8988T (cell line): ENCODE data around the gene AGPAT3.
A peak's percentile ranks its signal among the peaks of the same experiment; 100 is the strongest.
"Not testable (repeated sequence)": the region's sequence is repeated elsewhere in the genome, so short reads cannot be mapped to it uniquely, and the experiment has no call there.

ENCODE experiments used
- DNase-seq: peaks from one replicate; pipeline ENCODE4 v3.0.0; 2011

Gene AGPAT3

DNA sequence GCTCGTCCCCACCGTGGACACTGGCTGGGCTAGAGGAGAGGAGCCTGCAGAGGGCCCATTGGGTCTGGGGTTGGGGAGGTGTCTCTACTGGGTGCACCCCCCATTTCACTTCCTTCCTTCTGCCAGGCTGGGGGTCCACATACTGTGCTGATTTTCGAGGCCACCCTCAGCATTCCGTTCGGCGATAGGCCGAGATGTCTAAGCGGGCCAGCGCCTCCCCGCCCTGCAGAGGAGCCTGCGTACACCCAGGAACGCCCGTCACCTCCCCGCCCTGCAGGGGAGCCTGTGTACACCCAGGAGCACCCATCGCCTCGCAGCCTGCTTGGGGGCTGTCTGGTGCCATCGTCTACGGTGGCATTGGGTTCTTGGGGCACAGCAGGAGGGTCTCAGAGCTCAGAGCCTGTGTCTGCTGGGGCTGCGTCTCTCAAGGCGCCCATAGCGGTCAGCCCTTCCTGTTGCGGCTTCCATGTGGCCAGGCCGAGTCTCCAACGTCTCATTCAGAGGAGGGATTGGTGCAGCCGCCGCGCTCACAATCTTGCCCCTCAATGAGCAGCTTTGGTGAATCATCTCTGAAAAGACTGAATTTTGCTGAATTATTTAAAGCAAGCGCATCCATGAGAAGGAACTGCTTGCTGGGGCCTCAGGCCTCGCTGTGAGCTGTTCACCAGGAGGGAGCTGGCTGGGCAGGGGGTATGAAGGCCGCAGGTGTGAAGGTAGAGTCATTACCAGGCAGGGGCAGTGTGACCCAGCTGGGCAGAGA lies 30.7 kb upstream of the AGPAT3 start:
- no peak for DNase-seq

DNA sequence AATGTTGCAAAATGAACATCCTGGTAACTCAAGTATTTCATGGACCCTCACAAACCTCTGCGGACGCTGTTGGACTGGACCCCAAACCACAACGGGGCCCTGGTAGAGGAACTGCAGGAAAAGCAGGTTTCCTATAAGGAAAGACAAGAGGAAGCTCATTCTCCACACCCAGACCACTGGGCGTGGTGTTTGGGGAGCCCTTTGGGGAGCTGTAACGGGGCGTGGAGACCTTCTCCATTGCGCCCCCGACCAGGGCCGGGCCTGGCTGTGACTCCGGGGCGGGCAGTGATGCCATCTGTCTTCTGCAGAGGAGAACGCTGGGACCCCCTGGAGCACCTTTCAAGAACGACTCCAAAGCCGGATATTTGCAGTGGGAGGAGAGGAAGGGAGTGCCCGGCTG lies 30.0 kb upstream of the AGPAT3 start:
- DNase-seq = no peak

DNA sequence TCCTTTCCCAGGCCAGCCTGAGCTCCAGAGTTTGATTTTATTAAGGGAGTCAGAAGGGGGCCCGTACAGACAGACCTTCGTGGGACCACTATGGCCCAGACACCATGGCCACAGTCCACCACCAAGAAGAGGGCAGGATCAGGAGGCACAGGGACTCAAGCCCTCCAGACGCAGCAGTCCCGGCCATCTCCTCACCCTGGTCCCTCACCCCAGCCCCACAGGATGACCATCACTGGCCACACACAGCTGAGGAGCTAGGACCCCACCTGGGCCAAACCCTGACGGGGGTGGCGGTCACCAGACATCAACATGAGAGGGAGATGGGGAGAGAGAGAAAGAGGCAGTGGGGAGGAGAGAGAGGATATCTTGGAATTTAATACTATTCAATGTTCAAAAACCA lies 29.2 kb upstream of the AGPAT3 start:
- no peak for DNase-seq

DNA sequence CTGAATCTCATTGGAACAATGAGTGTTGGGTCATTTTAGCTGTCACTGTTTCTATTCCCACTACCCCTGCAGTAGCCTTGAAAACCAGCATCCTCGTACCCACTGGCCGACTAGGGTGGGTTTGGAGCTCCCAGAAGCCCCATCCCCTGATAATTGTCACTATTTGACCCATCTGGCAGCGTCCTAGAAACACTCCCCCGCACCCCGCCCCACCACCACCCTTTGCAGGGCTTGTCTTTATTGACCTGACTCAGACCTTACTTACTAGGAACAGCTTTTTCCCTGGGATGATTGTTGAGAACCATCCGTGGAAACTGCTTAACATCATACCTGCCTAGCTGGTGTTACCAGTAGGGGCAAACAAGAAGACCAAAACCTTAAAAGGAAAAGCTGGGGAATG lies 28.4 kb upstream of the AGPAT3 start:
- no peak for DNase-seq

DNA sequence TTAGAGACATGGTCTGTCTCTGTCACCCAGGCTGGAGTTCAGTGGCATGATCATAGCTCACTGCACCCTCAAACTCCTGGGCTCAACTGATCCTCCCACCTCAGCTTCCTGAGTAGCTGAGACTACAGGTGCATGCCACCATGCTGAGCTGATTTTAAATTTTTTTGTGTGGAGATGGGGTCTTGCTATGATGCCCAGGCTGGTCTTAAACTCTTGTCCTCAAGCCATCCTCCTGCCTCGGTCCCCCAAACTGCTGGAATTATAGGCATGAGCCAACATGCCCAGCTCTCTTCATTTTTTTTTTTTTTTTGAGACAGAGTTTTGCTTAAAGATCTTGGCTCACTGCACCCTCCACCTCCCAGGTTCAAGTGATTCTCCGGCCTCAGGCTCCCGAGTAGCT lies 24.8 kb upstream of the AGPAT3 start:
- DNase-seq = no peak

DNA sequence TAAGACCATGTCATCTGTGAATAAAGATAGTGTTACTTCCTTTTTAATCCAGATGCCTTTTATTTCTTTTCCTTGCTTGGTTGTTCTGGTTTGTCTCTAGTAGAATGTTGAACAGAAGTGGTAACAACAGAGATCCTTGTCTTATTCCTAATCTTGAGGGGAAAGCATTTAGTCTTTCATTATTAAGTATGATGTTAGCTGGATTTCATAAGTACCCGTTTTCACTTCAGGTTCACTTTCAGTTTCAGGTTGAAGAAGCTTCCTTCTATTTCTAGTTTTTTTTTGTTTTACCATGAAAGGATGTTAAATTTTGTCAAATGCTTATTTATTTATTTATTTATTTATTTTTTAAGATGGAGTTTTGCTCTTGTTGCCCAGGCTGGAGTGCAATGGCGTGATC lies 22.3 kb upstream of the AGPAT3 start:
- DNase-seq = no peak

DNA sequence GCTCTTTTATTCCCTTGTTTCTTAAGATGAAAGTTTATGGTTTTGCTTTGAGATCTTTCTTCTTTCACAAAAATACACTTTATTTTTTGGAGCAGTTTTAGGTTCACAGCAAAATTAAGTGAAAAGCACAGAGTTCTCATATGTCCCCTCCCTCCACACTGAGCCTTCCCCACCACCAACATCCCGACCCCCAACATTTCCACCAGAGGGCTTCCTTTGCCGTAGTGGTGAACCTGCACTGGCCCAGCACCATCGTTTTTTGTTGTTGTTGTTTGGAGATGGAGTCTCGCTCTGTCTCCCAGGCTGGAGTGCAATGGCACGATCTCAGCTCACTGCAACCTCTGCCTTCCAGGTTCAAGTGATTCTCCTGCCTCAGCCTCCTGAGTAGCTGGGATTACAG lies 20.1 kb upstream of the AGPAT3 start:
- not testable (repeated sequence) for DNase-seq

DNA sequence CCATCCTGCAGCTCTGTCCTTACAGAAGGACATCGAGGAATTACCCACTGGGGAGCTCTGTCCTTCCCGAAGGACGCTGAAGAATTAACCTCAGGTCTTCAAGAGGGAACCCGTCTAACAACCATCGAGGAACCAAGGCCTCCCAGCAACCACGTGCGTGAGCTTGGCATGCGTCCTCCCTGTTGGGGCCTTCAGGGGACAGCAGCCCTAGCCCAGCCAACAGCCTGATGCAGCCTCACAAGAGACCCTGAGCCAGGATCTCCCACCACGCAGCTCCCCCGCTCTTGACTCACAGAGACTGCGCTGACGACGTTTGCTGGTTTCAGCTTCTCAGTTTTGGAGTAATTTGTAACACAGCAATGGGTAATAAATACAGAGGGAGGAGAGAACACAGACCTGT lies 19.6 kb upstream of the AGPAT3 start:
- no peak for DNase-seq

DNA sequence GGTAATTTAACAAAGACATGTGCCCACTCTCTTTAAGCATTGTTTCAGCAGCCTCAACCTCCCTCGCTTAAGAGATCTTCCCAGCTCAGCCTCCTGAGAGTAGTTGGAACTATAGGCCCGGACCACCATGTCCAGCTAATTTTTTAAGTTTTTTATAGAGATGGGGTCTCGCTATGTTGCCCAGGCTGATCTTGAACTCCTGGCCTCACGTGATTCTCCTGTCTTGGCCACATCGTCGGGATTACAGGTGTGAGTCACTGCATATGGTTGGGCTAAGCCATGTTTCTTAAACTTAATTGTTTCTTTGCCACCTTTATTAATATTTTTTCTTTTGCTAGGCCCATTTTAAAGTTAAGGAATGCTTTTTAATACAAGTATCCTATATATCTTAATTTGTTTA lies 18.6 kb upstream of the AGPAT3 start:
- no peak for DNase-seq

DNA sequence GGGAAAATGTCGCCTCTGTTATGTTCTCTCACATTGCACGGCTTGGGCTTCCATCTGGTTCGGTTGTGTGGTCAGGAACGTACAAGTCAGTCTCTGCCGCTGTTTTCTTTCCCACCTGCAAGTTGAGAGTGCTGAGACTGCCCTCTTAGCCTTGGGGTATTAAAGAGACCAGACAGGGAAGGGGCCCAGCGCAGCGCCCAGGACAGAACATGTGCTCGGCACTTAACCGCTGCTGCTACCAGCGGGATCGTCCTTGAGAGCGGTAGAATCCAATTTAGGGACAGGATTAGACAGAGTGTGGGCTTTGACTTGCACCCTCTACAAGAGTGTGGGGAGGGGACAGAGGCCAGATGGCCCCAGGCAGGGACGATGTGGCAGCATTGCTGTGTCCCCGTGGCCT lies 17.7 kb upstream of the AGPAT3 start:
- no peak for DNase-seq

DNA sequence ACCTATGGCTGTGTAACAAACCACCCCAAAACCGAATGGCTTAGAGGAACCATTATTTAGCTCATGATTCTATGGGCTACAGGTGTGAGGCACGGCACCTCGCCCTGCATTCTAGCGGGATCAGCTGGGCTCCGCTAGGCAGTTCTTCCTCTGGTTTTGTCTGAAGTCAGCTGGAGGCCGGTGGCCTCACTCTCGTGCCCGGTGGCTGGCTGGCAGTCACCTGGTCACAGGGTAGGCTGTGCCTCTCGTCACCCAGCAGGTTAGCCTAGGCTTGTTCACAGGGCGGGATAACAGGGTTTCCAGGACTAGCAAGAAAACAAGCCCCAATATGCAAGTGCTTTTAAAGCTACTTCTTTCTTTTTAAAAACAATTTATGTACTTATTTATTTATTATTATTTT lies 16.3 kb upstream of the AGPAT3 start:
- no peak for DNase-seq

DNA sequence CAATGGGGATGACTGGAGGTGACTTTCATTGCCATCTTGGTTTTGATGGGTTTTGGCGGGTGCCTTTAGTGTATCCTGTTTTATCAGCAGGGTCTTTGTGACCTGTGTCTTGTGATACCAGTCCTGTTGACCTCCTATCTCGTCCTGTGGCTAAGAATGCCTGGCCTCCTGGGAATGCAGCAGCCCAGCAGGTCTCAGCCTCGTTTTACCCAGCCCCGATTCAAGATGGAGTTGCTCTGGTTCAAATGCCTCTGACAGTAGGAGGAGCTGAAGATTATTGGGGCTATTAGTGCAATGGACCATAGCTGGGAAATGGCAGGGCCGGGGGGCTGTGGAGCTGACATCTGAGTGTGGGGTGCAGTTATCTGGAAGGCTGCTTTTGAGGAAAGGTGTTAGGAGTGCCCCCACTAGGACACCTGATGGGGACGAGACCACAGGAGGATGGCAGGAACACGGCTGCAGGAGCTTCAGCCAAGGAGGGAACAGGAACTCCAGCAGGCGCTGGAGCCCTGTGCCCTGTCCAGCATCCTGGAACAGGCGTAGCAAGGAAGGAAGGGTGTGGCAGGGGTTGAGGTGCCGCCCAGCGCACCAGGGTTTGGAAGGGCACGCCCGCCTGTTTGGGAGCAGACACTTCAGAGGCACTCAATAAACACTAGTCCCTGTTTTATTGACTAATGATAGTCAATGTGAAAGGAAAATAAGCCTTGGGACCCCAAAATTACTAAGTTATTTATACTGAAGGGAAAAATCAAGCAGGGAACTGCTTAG lies 15.3 kb upstream of the AGPAT3 start:
- no peak for DNase-seq

DNA sequence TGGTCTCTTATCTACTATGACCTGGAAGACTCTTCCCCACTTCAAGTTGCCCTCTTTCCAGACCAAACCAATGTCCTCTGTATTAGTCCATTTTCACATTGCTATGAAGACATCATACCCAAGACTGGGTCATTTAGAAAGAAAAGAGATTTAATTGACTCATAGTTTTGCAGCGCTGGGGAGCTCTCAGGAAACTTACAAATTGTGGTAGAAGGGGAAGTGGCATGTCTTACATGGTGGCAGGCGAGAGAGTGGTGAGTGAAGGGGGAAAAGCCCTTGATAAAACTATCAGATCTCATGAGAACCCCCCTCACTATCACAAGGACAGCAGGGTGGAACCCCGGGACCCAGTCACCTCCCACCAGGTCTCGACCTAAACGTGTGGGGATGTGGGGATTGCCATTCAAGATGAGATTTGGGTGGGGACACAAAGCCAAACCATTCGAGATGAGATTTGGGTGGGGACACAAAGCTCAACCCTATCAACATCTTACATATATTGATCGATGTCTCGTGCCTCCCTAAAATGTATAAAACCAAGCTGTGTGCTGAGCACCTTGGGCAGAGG lies 14.2 kb upstream of the AGPAT3 start:
- no peak for DNase-seq

DNA sequence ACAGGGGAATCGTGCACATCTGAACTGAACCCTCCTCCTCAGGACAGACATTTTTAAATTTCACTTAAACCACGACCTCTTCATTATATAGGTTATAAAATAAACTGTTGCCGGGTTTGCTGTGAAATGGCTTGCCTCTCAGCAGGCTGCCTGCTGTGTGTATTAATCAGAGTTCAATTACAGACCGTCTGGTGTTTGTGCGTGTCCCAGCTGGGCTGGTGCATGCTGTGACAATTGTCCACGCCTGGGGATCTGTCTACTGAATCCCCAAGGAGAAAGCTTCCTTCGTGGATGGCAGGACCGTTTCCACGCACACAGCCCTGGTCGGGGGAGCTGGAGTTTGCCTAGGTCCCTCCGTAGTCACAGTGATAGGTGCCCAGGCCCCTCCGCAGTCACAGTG lies 13.4 kb upstream of the AGPAT3 start:
- no peak for DNase-seq

DNA sequence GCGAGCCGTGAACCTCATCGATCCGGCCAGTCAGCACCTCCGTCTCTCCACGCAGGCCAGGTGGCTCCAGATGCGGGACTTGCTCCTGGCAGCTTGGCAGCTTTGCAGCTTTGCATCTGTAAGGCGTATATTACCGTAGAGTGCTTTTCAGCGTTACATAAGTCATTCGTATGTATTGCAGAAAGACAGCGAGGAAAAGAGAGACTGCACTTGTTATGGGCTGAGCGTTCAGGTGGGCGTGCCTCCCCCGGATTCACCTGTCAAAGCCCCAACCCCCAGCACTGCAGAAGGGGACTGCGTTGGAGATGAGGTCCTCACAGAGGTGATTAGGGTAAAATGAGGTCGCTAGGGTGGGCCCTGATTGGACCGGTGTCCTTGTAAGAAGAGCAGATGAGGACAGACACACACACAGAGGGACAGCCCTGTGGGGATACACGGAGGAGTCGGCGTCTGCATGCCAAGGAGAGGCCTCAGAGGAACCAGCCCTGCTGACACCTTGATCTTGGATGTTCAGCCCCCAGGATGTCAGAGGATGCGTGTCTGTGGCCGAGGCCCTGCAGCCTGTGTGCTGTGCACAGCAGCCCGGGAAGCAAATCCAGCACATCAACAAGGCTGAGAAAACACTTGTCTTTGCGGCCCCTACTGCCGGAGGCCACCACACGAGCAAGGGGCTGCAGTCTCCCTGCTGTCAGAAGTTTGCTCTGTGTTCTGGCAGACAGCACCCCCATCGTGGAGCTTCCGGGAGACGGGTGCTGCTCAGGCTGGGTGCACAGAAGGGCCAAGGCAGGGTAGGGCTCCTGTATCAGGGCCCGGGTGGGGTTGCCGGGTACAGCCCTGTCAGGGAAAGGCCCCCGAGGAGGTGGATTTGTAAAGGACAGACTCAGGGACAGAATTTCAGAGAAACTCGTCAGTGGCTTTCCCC lies 10.9 kb upstream of the AGPAT3 start:
- no peak for DNase-seq

DNA sequence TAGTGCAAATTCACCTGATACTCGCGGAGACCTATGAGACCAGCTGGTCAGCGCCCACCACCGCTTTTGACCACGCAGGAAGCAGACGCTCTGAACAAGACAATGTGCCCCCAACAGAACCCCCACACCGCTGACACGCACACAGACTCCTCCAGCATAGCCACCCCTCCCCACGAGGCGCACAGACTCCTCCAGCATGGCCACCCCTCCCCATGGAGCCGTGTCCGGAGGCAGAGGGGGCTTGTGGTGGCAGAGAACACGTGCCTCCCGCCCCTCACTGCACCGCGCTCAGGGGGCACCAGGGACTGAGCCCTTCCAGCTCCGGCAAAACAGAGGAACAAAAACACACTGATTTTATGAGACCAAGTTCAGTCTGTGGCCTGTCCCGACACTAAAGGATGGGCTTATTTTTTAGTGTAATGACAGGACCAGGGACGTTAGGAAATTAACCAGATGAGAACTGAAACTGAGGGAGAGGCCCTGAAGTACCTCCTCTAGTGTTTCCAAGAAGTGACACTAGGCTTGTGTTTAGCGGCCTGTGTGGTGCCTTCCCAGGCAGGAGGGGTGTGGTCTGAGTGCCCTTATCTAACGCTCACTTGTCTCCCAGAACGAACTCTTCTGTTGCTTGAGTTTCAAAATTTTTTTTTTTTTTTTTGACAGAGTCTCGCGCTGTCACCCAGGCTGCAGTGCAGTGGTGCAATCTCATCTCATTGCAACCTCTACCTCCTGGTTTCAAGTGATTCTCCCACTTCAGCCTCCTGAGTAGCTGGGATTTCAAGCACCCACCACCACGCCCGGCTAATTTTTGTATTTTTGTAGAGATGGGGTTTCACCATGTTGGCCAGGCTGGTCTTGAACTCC lies 10.0 kb upstream of the AGPAT3 start:
- DNase-seq = no peak

DNA sequence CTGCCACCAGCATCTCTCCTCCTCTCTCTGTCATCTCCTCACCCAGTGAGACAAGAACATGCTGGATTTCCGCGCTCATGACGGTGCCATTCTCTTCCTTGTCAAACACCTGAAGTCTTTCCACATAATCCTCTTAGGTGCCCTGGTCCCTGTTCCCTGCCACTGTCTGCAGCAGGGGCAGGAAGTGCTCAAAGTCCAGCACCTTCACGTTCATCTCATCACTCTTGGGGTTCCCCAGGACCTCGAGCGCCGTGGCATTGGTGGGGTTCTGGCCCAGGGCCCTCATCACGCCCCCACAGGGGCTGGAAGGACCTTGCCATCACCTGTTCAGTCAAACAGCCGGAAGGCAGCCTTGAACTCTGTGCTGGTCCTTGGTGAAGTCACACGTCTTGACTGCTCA lies 9.1 kb upstream of the AGPAT3 start:
- DNase-seq = no peak

DNA sequence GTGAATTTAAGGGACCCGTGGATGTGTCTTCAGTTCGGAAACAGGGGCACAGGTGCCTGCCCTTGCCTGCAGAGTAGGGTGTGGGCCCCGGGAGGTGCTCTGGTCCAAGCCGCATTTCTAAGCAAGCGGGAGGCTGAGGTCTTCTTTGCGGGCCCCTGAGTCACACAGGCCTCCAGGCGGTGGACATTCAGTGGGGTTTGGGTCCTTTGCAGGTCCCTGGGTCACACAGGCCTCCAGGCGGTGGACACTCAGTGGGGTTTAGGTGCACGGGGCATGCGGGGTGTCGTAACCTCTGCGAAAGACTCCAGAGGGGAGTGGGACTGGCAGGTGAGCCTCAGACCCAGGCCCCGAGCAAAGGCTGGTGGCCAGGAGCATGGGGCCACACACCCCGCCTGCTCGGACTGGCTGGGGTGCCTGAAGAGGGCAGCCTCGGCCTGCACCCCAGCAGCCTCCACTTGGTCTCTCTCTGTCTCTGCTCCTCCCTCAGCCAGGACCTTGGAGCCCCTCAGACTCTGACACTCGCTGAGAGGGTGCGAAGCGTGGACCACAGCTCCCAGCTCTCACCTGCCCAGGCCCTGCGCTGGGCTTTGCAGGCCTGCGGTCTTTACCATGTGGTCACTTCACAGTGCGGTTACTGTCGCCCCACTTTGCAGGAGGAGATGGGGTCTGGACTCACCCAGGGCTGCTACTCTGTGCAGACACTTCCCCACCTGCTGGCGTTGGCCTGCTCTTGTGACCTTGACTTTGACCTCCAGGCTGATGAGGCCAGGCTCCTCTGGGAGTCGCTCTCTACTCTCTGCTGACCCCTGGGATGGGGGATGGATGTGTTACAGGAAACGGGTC lies 6.0 kb upstream of the AGPAT3 start:
- DNase-seq = no peak

DNA sequence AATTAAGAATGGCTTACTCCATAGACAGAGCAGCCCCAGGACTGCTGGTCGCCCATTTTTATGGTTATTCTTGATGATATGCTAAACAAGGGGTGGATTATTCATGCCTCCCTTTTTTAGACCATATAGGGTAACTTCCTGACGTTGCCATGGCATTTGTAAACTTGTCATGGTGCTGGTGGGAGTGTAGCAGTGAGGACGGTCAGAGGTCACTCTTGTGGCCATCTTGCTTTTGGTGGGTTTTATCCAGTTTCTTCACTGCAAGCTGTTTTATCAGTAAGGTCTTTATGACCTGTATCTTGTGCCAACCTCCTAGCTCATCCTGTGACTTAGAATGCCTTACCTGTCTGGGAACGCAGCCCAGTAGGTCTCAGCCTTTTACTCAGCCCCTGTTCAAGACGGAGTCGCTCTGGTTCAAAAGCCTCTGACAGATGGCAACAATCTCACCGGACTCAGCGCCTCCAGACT lies 5.2 kb upstream of the AGPAT3 start:
- no peak for DNase-seq

DNA sequence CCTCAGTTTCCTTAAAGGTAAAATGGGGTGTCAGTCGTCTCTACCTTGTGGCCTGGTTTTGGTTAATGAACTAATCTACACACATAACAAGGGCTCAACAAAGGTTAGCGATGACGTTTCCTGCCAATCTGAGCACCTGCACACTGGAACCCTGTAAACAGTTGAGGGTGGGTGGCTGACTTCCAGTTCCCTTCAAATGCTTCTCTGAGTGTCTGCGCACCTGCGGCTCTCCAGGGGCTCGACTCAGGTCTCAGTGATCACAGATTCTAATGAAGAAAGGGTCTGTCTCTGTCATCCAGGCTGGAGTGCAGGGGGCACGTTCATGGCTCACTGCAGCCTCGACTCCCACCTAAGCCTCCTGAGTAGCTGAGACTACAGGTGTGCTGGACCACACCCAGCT lies 3.3 kb upstream of the AGPAT3 start:
- DNase-seq = no peak

DNA sequence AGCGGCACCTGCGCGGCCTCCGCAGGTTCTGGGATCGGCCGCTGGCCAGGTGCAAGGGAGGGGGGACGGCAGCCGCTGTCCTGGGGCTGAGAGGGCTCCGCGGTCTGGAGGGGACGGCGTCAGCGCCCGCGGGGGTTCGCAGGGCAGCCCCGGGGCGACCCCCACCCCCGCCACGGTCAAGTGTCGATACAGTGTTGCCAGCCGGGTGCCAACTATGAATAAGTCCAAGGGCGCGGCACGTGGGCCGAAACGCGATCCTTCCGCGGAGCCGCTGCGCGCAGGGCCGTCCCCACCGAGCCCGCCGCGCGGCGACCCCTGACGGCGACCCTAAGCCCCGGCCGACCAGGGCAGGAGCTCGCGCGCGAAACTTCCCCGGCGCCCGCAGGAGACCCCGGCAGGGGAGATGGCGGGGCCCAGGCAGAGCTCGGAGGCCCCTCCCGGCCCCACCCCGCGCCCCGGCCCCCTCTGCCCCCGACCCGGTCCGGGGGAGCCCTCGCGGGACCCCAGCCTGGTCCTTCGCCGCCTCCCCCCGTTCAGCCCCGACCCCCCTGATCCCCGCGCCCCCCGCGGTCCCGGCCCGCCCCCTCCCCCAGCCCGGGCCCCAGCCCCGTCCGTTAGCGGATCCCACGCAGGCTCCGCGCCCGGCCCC lies 586 bp upstream of the AGPAT3 start:
- peak; percentile 68 for DNase-seq
